Neural cell (in vitro differentiated cells): ENCODE results near the gene RAPGEF2. TPM values are rescaled to one million over a fixed set of nuclear protein-coding genes. Genes with fewer than 3 reads are reported as not detected.

Source experiments
- H2AFZ ChIP-seq: fragments of 200-600, 300-800 bp; sonication (generic), shearing (Covaris generic); 2 replicates; pipeline ENCODE4 v1.6.0; 2014; ENCODE audit warnings: low read depth, mild to moderate bottlenecking, antibody characterized with exemption, low read length, moderate library complexity
- H3F3A ChIP-seq: fragments of 200-600 bp; shearing (Covaris generic); 2 replicates; pipeline ENCODE4 v1.6.1; 2016; ENCODE audit warnings: mild to moderate bottlenecking, moderate library complexity, mixed read lengths, antibody characterized with exemption, low read length; ENCODE audit not compliant: insufficient read depth, poor library complexity, severe bottlenecking
- H3K27ac ChIP-seq: fragments of 200-600, 300-800 bp; sonication (generic), shearing (Covaris generic); 2 replicates; pipeline ENCODE4 v1.5.1; 2014; ENCODE audit warnings: mild to moderate bottlenecking, low read length, moderate library complexity
- H3K27me3 ChIP-seq: fragments of 300-800, 200-600 bp; sonication (generic), shearing (Covaris generic); 2 replicates; pipeline ENCODE4 v1.6.0; 2014; ENCODE audit warnings: mild to moderate bottlenecking, low read depth, low read length, moderate library complexity; ENCODE audit not compliant: insufficient read depth
- H3K36me3 ChIP-seq: fragments of 300-800, 200-600 bp; sonication (generic), shearing (Covaris generic); 2 replicates; pipeline ENCODE4 v1.5.1; 2014; ENCODE audit warnings: mild to moderate bottlenecking, antibody characterized with exemption, low read length, moderate library complexity; ENCODE audit not compliant: insufficient read depth
- H3K4me2 ChIP-seq: fragments of 300-800, 200-600 bp; sonication (generic), shearing (Covaris generic); 2 replicates; pipeline ENCODE4 v1.6.0; 2014; ENCODE audit warnings: mild to moderate bottlenecking, low read length
- H3K4me3 ChIP-seq: fragments of 300-800, 200-600 bp; sonication (generic), shearing (Covaris generic); 2 replicates; pipeline ENCODE4 v1.5.1; 2014; ENCODE audit warnings: mild to moderate bottlenecking, low read length, moderate library complexity
- H3K79me2 ChIP-seq: fragments of 200-600 bp; shearing (Covaris generic); replicated peaks from 2 replicates; pipeline ENCODE4 v1.6.0; 2014; ENCODE audit warnings: mild to moderate bottlenecking, low read length, moderate library complexity; ENCODE audit not compliant: insufficient read depth
- H3K9ac ChIP-seq: fragments of 300-800, 200-600 bp; sonication (generic), shearing (Covaris generic); 2 replicates; pipeline ENCODE4 v1.6.1; 2016; ENCODE audit warnings: mild to moderate bottlenecking, low read length, mixed read lengths
- H3K9me2 ChIP-seq: fragments of 200-600 bp; shearing (Covaris generic); 2 replicates; pipeline ENCODE4 v1.6.1; 2016; ENCODE audit warnings: mild to moderate bottlenecking, low read length, mixed read lengths; ENCODE audit not compliant: insufficient read depth
- H3K9me3 ChIP-seq: fragments of 200-600, 300-800 bp; sonication (generic), shearing (Covaris generic); 2 replicates; pipeline ENCODE4 v1.6.1; 2016; ENCODE audit warnings: mild to moderate bottlenecking, mixed run types, low read length, moderate library complexity, mixed read lengths
- H4K20me1 ChIP-seq: fragments of 200-600 bp; shearing (Covaris generic); 2 replicates; pipeline ENCODE4 v1.6.1; 2016; ENCODE audit warnings: mild to moderate bottlenecking, mixed run types; ENCODE audit not compliant: insufficient read depth
- CTCF ChIP-seq: fragments of 450-650 bp; IDR thresholded peaks from 2 replicates; pipeline ENCODE4 v1.5.1; 2014; ENCODE audit warnings: antibody characterized with exemption, mild to moderate bottlenecking, moderate library complexity; ENCODE audit not compliant: poor library complexity, severe bottlenecking
- EP300 ChIP-seq: fragments of 450-650 bp; conservative IDR thresholded peaks from 2 replicates; pipeline ENCODE4 v1.6.1; 2014; ENCODE audit warnings: antibody characterized with exemption, mild to moderate bottlenecking, moderate library complexity; ENCODE audit not compliant: poor library complexity, severe bottlenecking
- EZH2 ChIP-seq: fragments of 200-600, 300-800 bp; shearing (Covaris generic), sonication (generic); IDR thresholded peaks from 2 replicates; pipeline ENCODE4 v1.6.1; 2014; ENCODE audit warnings: antibody characterized with exemption, low read length, borderline replicate concordance, mild to moderate bottlenecking; ENCODE audit not compliant: insufficient read depth, poor library complexity, severe bottlenecking
- MXI1 ChIP-seq: fragments of 450-650 bp; conservative IDR thresholded peaks from 2 replicates; pipeline ENCODE4 v1.6.1; 2014; ENCODE audit warnings: antibody characterized with exemption, mild to moderate bottlenecking; ENCODE audit not compliant: poor library complexity, severe bottlenecking
- POLR2AphosphoS5 ChIP-seq: IDR thresholded peaks from 2 replicates; pipeline ENCODE4 v1.6.1; 2012
- RAD21 ChIP-seq: fragments of 450-650 bp; conservative IDR thresholded peaks from 2 replicates; pipeline ENCODE4 v1.6.1; 2014; ENCODE audit warnings: antibody characterized with exemption, mild to moderate bottlenecking, moderate library complexity
- REST ChIP-seq: IDR thresholded peaks from 2 replicates; pipeline ENCODE4 v1.6.1; 2012; ENCODE audit warnings: borderline replicate concordance
- SMC3 ChIP-seq: fragments of 450-650 bp; conservative IDR thresholded peaks from 2 replicates; pipeline ENCODE4 v1.6.1; 2014; ENCODE audit warnings: antibody characterized with exemption, mild to moderate bottlenecking, moderate library complexity; ENCODE audit not compliant: poor library complexity
- TAF1 ChIP-seq: IDR thresholded peaks from 2 replicates; pipeline ENCODE4 v1.6.1; 2012; ENCODE audit warnings: low read depth
- polyA plus RNA-seq: library from polyadenylated mRNA; depleted of rRNA; stranded (reverse); fragments of >200 nt; gene quantifications from 2 replicates; pipeline ENCODE4 v1.2.3, GENCODE V29; 2014

The RAPGEF2 gene
- polyA plus RNA-seq, 1 donor from 2014 or later, result 134 TPM

- TF ChIP-seq TAF1, result no peak
- TF ChIP-seq MXI1, result no peak
- no peak for TF ChIP-seq POLR2AphosphoS5
- no peak for TF ChIP-seq EP300
- no peak for TF ChIP-seq RAD21
- no peak for TF ChIP-seq SMC3
- TF ChIP-seq REST, result no peak
- TF ChIP-seq CTCF, result no peak
- no peak for TF ChIP-seq EZH2
- Histone ChIP-seq H3K79me2 (peaks cover 73% of the 10 kb centered on the region), H3K4me2 (no peak overlapping the region), H3K9me2 (no peaks in the 10 kb centered on the region), H3K27me3 (no peaks in the 10 kb centered on the region), H3K9ac (no peak overlapping the region), H3K36me3 (peaks cover 4% of the 10 kb centered on the region), H3F3A (no peaks in the 10 kb centered on the region), H2AFZ (no peak overlapping the region), H3K27ac (no peak overlapping the region), H3K9me3 (no peaks in the 10 kb centered on the region), H3K4me3 (no peak overlapping the region), H4K20me1 (peaks cover 4% of the 10 kb centered on the region)
Measured at GRCh38 chr4:159307929-159308328, 205.1 kb downstream of the RAPGEF2 start.

GRCh38 chr4:159308566-159309340 is 205.9 kb downstream of the RAPGEF2 start:
- Histone ChIP-seq H3K27ac (no peak overlapping the region), H3F3A (no peaks in the 10 kb centered on the region), H3K79me2 (peaks cover 74% of the 10 kb centered on the region), H3K36me3 (peaks cover 4% of the 10 kb centered on the region), H3K4me3 (no peak overlapping the region), H3K27me3 (no peaks in the 10 kb centered on the region), H2AFZ (no peak overlapping the region), H3K9ac (no peak overlapping the region), H3K9me3 (no peaks in the 10 kb centered on the region), H4K20me1 (peaks cover 4% of the 10 kb centered on the region), H3K4me2 (no peak overlapping the region), H3K9me2 (no peaks in the 10 kb centered on the region)
- no peak for TF ChIP-seq CTCF
- TF ChIP-seq POLR2AphosphoS5, result no peak
- TF ChIP-seq EP300, result no peak
- TF ChIP-seq SMC3, result no peak
- no peak for TF ChIP-seq TAF1
- no peak for TF ChIP-seq EZH2
- no peak for TF ChIP-seq REST
- no peak for TF ChIP-seq MXI1
- TF ChIP-seq RAD21, result no peak
